HG03280 (cell line): ENCODE measurements around the gene NLGN1.

Experiments used
- ATAC-seq: cut with Tn5 transposase; IDR thresholded peaks from one replicate; pipeline ENCODE4 v1.9.1; 2021; ENCODE audit warnings: mild to moderate bottlenecking, moderate library complexity; ENCODE audit not compliant: unreplicated experiment

Gene NLGN1

GRCh38 chr3:173892547-173892946, 495.0 kb downstream of the NLGN1 start:
- no peak for ATAC-seq

GRCh38 chr3:173893066-173893465, 495.5 kb downstream of the NLGN1 start:
- no peak for ATAC-seq

- no peak for ATAC-seq
Measured at GRCh38 chr3:173893835-173894234, 496.3 kb downstream of the NLGN1 start.

- ATAC-seq: no peak
Measured at GRCh38 chr3:173897631-173898030, 500.1 kb downstream of the NLGN1 start.

- ATAC-seq: no peak
Measured at GRCh38 chr3:173901649-173902048, 504.1 kb downstream of the NLGN1 start.

GRCh38 chr3:173902401-173902800, 504.9 kb downstream of the NLGN1 start:
- no peak for ATAC-seq

GRCh38 chr3:173902871-173903270, 505.3 kb downstream of the NLGN1 start:
- ATAC-seq: no peak

GRCh38 chr3:173905381-173905780, 507.8 kb downstream of the NLGN1 start:
- no peak for ATAC-seq

GRCh38 chr3:173911446-173911845, 513.9 kb downstream of the NLGN1 start:
- ATAC-seq: no peak

GRCh38 chr3:173912126-173912525, 514.6 kb downstream of the NLGN1 start:
- ATAC-seq: no peak

GRCh38 chr3:173913397-173913796, 515.9 kb downstream of the NLGN1 start:
- no peak for ATAC-seq

- no peak for ATAC-seq
Measured at GRCh38 chr3:173913974-173914421, 516.5 kb downstream of the NLGN1 start.

- no peak for ATAC-seq
Measured at GRCh38 chr3:173916799-173917198, 519.3 kb downstream of the NLGN1 start.

- ATAC-seq: peak; percentile 66
Measured at GRCh38 chr3:173920386-173920785, 522.8 kb downstream of the NLGN1 start.

- no peak for ATAC-seq
Measured at GRCh38 chr3:173921732-173922131, 524.2 kb downstream of the NLGN1 start.

- ATAC-seq: no peak
Measured at GRCh38 chr3:173923204-173923603, 525.7 kb downstream of the NLGN1 start.

GRCh38 chr3:173930251-173930650, 532.7 kb downstream of the NLGN1 start:
- no peak for ATAC-seq

GRCh38 chr3:173932624-173933023, 535.1 kb downstream of the NLGN1 start:
- no peak for ATAC-seq

GRCh38 chr3:173933113-173933512, 535.6 kb downstream of the NLGN1 start:
- no peak for ATAC-seq

GRCh38 chr3:173936316-173936715, 538.8 kb downstream of the NLGN1 start:
- ATAC-seq: no peak

GRCh38 chr3:173938159-173938558, 540.6 kb downstream of the NLGN1 start:
- no peak for ATAC-seq

GRCh38 chr3:173938616-173939015, 541.1 kb downstream of the NLGN1 start:
- no peak for ATAC-seq

GRCh38 chr3:173939331-173939730, 541.8 kb downstream of the NLGN1 start:
- ATAC-seq: no peak

GRCh38 chr3:173943264-173943663, 545.7 kb downstream of the NLGN1 start:
- no peak for ATAC-seq
